Ishikawa (cell line): ENCODE measurements around the gene HNF1A.

ENCODE experiments used
- CEBPB ChIP-seq: IDR thresholded peaks from 2 replicates; pipeline ENCODE4 v1.6.1; 2012
- CREB1 ChIP-seq: IDR thresholded peaks from 2 replicates; pipeline ENCODE4 v1.6.1; 2012; ENCODE audit warnings: low read depth
- EP300 ChIP-seq: IDR thresholded peaks from 2 replicates; pipeline ENCODE4 v1.6.1; 2012; ENCODE audit warnings: borderline replicate concordance
- FOXM1 ChIP-seq: IDR thresholded peaks from 2 replicates; pipeline ENCODE4 v1.6.1; 2012; ENCODE audit warnings: low read depth, borderline replicate concordance
- MAX ChIP-seq: IDR thresholded peaks from 2 replicates; pipeline ENCODE4 v1.6.1; 2012
- NFIC ChIP-seq: IDR thresholded peaks from 2 replicates; pipeline ENCODE4 v1.6.1; 2012
- RAD21 ChIP-seq: IDR thresholded peaks from 2 replicates; pipeline ENCODE4 v1.6.1; 2012; ENCODE audit warnings: low read depth
- REST ChIP-seq: IDR thresholded peaks from 2 replicates; pipeline ENCODE4 v1.6.1; 2012; ENCODE audit warnings: low read depth, mild to moderate bottlenecking
- TAF1 ChIP-seq: IDR thresholded peaks from 2 replicates; pipeline ENCODE4 v1.6.1; 2012; ENCODE audit warnings: low read depth, mild to moderate bottlenecking
- TCF12 ChIP-seq: IDR thresholded peaks from 2 replicates; pipeline ENCODE4 v1.6.1; 2012; ENCODE audit warnings: low read depth
- USF1 ChIP-seq: IDR thresholded peaks from 2 replicates; pipeline ENCODE4 v1.6.1; 2012
- YY1 ChIP-seq: IDR thresholded peaks from 2 replicates; pipeline ENCODE4 v1.6.1; 2012; ENCODE audit warnings: low read depth
- ZBTB7A ChIP-seq: IDR thresholded peaks from 2 replicates; pipeline ENCODE4 v1.6.1; 2012; ENCODE audit warnings: low read depth

- TF ChIP-seq EP300 (no peak), TAF1 (no peak), RAD21 (no peak), FOXM1 (no peak), CEBPB (no peak), REST (no peak), MAX (no peak), YY1 (no peak), TCF12 (no peak), NFIC (no peak), USF1 (no peak), CREB1 (no peak), ZBTB7A (no peak)
Measured at GRCh38 chr12:121043067-121043466, 64.7 kb downstream of the HNF1A start.
